Measurements from ENCODE around the gene CNTNAP5.

The CNTNAP5 gene

GRCh38 chr2:124535816-124536215, 510.7 kb downstream of the CNTNAP5 start:
- Histone ChIP-seq H3K9ac (ENCODE audit: low read length) (no peak overlapping the region), H3K4me3 (ENCODE audit: low read length) (no peak overlapping the region), H3K27ac (ENCODE audit: low read length) (no peak overlapping the region)

GRCh38 chr2:124536591-124536990, 511.5 kb downstream of the CNTNAP5 start:
- H3K27me3 ChIP-seq (ENCODE audit: low read depth, low read length): no peaks in the 10 kb centered on the region
- no peak overlapping the region for H3K9ac ChIP-seq (ENCODE audit: low read length)
- H3K79me2 ChIP-seq (ENCODE audit: low read length): no peaks in the 10 kb centered on the region
- peaks cover 13% of the 10 kb centered on the region for H3K4me1 ChIP-seq (ENCODE audit: low read length)
- H4K20me1 ChIP-seq (ENCODE audit: insufficient read depth, low read length): no peaks in the 10 kb centered on the region
- no peak overlapping the region for H2AFZ ChIP-seq (ENCODE audit: low read depth, low read length)
- H3K36me3 ChIP-seq (replicated peaks; ENCODE audit: low read depth, low read length): no peaks in the 10 kb centered on the region
- H3K4me2 ChIP-seq (ENCODE audit: low read length): no peak overlapping the region
- H3K4me3 ChIP-seq (ENCODE audit: low read length): no peak overlapping the region
- no peak for TF ChIP-seq EZH2phosphoT487 (IDR thresholded peaks at IDR 0.05; ENCODE audit: low read depth)
- no peak for TF ChIP-seq CTCF (IDR thresholded peaks at IDR 0.05; ENCODE audit: low read depth, low read length)
- no peak overlapping the region for H3K27ac ChIP-seq (ENCODE audit: low read length)
- no peaks in the 10 kb centered on the region for H3K9me3 ChIP-seq (ENCODE audit: insufficient read depth, low read length)

More at GRCh38 chr2:124535816-124536215, 510.7 kb downstream of the CNTNAP5 start:
- no peak for TF ChIP-seq CTCF (IDR thresholded peaks at IDR 0.05; ENCODE audit: low read depth, low read length)
- TF ChIP-seq EZH2phosphoT487 (IDR thresholded peaks at IDR 0.05; ENCODE audit: low read depth): no peak
- peaks cover 13% of the 10 kb centered on the region for H3K4me1 ChIP-seq (ENCODE audit: low read length)
- H3K36me3 ChIP-seq (replicated peaks; ENCODE audit: low read depth, low read length): no peaks in the 10 kb centered on the region
- no peaks in the 10 kb centered on the region for H4K20me1 ChIP-seq (ENCODE audit: insufficient read depth, low read length)
- H3K9me3 ChIP-seq (ENCODE audit: insufficient read depth, low read length): no peaks in the 10 kb centered on the region
- H3K27me3 ChIP-seq (ENCODE audit: low read depth, low read length): no peaks in the 10 kb centered on the region
- no peak overlapping the region for H3K4me2 ChIP-seq (ENCODE audit: low read length)
- no peaks in the 10 kb centered on the region for H3K79me2 ChIP-seq (ENCODE audit: low read length)
- no peak overlapping the region for H2AFZ ChIP-seq (ENCODE audit: low read depth, low read length)

- no peak for TF ChIP-seq CTCF (IDR thresholded peaks at IDR 0.05; ENCODE audit: low read depth, low read length)
- no peaks in the 10 kb centered on the region for H4K20me1 ChIP-seq (ENCODE audit: insufficient read depth, low read length)
- H3K9me3 ChIP-seq (ENCODE audit: insufficient read depth, low read length): no peaks in the 10 kb centered on the region
- H3K9ac ChIP-seq (ENCODE audit: low read length): no peak overlapping the region
- no peaks in the 10 kb centered on the region for H3K36me3 ChIP-seq (replicated peaks; ENCODE audit: low read depth, low read length)
- no peak overlapping the region for H2AFZ ChIP-seq (ENCODE audit: low read depth, low read length)
- no peak overlapping the region for H3K4me2 ChIP-seq (ENCODE audit: low read length)
- no peaks in the 10 kb centered on the region for H3K27me3 ChIP-seq (ENCODE audit: low read depth, low read length)
- no peak overlapping the region for H3K4me3 ChIP-seq (ENCODE audit: low read length)
- no peak overlapping the region for H3K27ac ChIP-seq (ENCODE audit: low read length)
- H3K4me1 ChIP-seq (ENCODE audit: low read length): peaks cover 13% of the 10 kb centered on the region
- no peaks in the 10 kb centered on the region for H3K79me2 ChIP-seq (ENCODE audit: low read length)
These were observed 513.5 kb downstream of the CNTNAP5 start for GRCh38 chr2:124538549-124538948.

GRCh38 chr2:124540805-124541204, 515.7 kb downstream of the CNTNAP5 start:
- H2AFZ ChIP-seq (ENCODE audit: low read depth, low read length): no peak overlapping the region
- no peak overlapping the region for H3K9ac ChIP-seq (ENCODE audit: low read length)
- no peaks in the 10 kb centered on the region for H3K79me2 ChIP-seq (ENCODE audit: low read length)
- H3K4me2 ChIP-seq (ENCODE audit: low read length): no peak overlapping the region
- H3K27ac ChIP-seq (ENCODE audit: low read length): no peak overlapping the region
- no peak for TF ChIP-seq EZH2phosphoT487 (IDR thresholded peaks at IDR 0.05; ENCODE audit: low read depth)
- no peak for TF ChIP-seq CTCF (IDR thresholded peaks at IDR 0.05; ENCODE audit: low read depth, low read length)
- peaks cover 13% of the 10 kb centered on the region for H3K4me1 ChIP-seq (ENCODE audit: low read length)
- H3K36me3 ChIP-seq (replicated peaks; ENCODE audit: low read depth, low read length): no peaks in the 10 kb centered on the region
- H3K9me3 ChIP-seq (ENCODE audit: insufficient read depth, low read length): no peaks in the 10 kb centered on the region
- no peaks in the 10 kb centered on the region for H3K27me3 ChIP-seq (ENCODE audit: low read depth, low read length)
- H3K4me3 ChIP-seq (ENCODE audit: low read length): no peak overlapping the region
- no peaks in the 10 kb centered on the region for H4K20me1 ChIP-seq (ENCODE audit: insufficient read depth, low read length)
